Heart right ventricle (tissue), 16 donors: ENCODE results near the gene CUTC. TPM values are rescaled to one million over a fixed set of nuclear protein-coding genes. Genes with fewer than 3 reads are reported as not detected.

Experiments
- ATAC-seq, 8 donors: fragments of 200-7000 bp; cut with Tn5 transposase; one replicate each; pipeline ENCODE4 v1.9.1; 2020; ENCODE audit warnings: mild to moderate bottlenecking in 8 of 8, moderate library complexity in 8 of 8, moderate number of reproducible peaks in 1 of 8
- DNase-seq, 2 donors: peaks; one replicate each; pipeline ENCODE4 v3.0.0-alpha.2; 2020
- H3K27ac ChIP-seq, 10 donors: fragments of 200-600 bp; sonication (generic) in 2 of 10; one replicate each; pipeline versions ENCODE4 v1.5.0 to v1.8.0; 2020 to 2022; ENCODE audit warnings: mild to moderate bottlenecking in 3 of 10
- H3K27me3 ChIP-seq, 7 donors: fragments of 200-600 bp; one replicate each; pipeline ENCODE4 v1.8.0; 2021 to 2022; ENCODE audit warnings: mild to moderate bottlenecking in 2 of 7
- H3K36me3 ChIP-seq, 9 donors: fragments of 200-600 bp; sonication (generic) in 1 of 9; one replicate each; pipeline versions ENCODE4 v1.5.0 to v1.8.0; 2020 to 2022; ENCODE audit warnings: mild to moderate bottlenecking in 2 of 9
- H3K4me1 ChIP-seq, 9 donors: fragments of 200-600 bp; sonication (generic) in 1 of 9; one replicate each; pipeline versions ENCODE4 v1.5.0 to v1.8.0; 2020 to 2022; ENCODE audit warnings: mild to moderate bottlenecking in 4 of 9
- H3K4me3 ChIP-seq, 10 donors: fragments of 200-600 bp; sonication (generic) in 2 of 10; one replicate each; pipeline versions ENCODE4 v1.5.0 to v1.8.0; 2020 to 2022; ENCODE audit warnings: mild to moderate bottlenecking in 7 of 10, moderate library complexity in 2 of 10
- H3K9me3 ChIP-seq, 11 donors: fragments of 200-600 bp in 10 of 11; sonication (generic) in 2 of 11; one replicate each; pipeline versions ENCODE4 v1.5.0 to v1.8.0; 2013 to 2022; ENCODE audit warnings: mild to moderate bottlenecking in 2 of 11, control low read depth in 1 of 11, moderate library complexity in 1 of 11
- CTCF ChIP-seq, 9 donors: fragments of 200-600 bp; sonication (generic) in 2 of 9; IDR thresholded peaks; one replicate each; pipeline versions ENCODE4 v1.5.0 to v1.8.0; 2021 to 2022; ENCODE audit warnings: antibody characterized with exemption in 9 of 9, mild to moderate bottlenecking in 5 of 9, moderate library complexity in 1 of 9
- WGBS, 2 donors: extraction: QIAGEN DNeasy Blood & Tissue Kit; methylation state at CpG; one replicate each; pipeline ENCODE4 v1.1.7; 2013; ENCODE audit warnings: inconsistent platforms in 1 of 2; 5-methylcytosine and 5-hydroxymethylcytosine counted together
- intact Hi-C, 10 donors: fragments of 100-400 bp; cut with DNase I; formaldehyde crosslinking; loops; one replicate each; pipeline versions ENCODE4 v1.11.1 to v1.14.2; 2022
- long read RNA-seq, 3 donors: library from polyadenylated mRNA; unstranded; transcript quantifications; one replicate each; pipeline ENCODE4 v2.0.0, GENCODE V29; 2020 to 2021
- polyA plus RNA-seq, 2 donors: library from polyadenylated mRNA; stranded (reverse); fragments of 200-250 nt; gene quantifications; one replicate each; pipeline ENCODE4 v1.2.3, GENCODE V29; 2013
- total RNA-seq, 10 donors: library from RNA; stranded (reverse); fragmentation: NEBNext Ultra II Directional in 3 of 10; extraction: Animal tissue kit (Norgen Biotek cat#: 25700) in 3 of 10; gene quantifications; one replicate each; pipeline versions ENCODE4 v1.2.1 to v1.2.4, GENCODE V29; 2021 to 2023
- donor health status: Arrhythmogenic right ventricular cardiomyopathy.
- donor health status: ischemic (EF 13 %, LVEDD 7.1; RV severe dilation, severe dysfunction).
- donor health status: healthy with polysubstance abuse.
- donor health status: DM: no; HTN: yes; CAD: no.
- donor health status: DM: no; HTN: no; CAD: no.
- donor health status: ischemic (EF 25% LVEDD 6.9; RV normal size, moderate dysfunction).
- donor health status: ischemic (EF 25% LVEDD 5.7; RV mildly dilated, moderate dysfunction).
- donor health status: healthy.
- donor health status: DM: yes; HTN: yes; CAD: no.
- donor health status: Ischemic cardiomyopathy.
- donor health status: ischemic (EF 35%, LVEDD 5.7; RV mildly dilated, moderate dysfunction).
- donor health status: nonischemic (EF 11% LVEDD 7.7; RV severe dilation, severe dysfunction).
- donor health status: DM: yes; HTN: yes; CAD: no.
- donor health status: PGD.
- donor health status: ischemic (EF 29% LVEDD 5.4; RV normal size, mild dysfunction).
- donor health status: nonischemic (EF 23%, LVEDD 6.1; RV moderate dilation, normal function).

Gene CUTC, protein sequence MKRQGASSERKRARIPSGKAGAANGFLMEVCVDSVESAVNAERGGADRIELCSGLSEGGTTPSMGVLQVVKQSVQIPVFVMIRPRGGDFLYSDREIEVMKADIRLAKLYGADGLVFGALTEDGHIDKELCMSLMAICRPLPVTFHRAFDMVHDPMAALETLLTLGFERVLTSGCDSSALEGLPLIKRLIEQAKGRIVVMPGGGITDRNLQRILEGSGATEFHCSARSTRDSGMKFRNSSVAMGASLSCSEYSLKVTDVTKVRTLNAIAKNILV
- 10 to 100 TPM; 29.7 to 43.7 (median 35.1) TPM for total RNA-seq
- polyA plus RNA-seq, result 10 to 100 TPM; 36.3 to 40.5 TPM
- long read RNA-seq, donor 1, transcript CUTC-202 (9 exons, 1,346 nt), result major isoform, 37 of 44 reads
- long read RNA-seq, donor 1, partial matches to known transcripts, result 0 of 44 reads
- long read RNA-seq, donor 1, other reads (novel, unspliced or antisense), result 3 of 44 reads
- long read RNA-seq, donor 2, transcript CUTC-202 (9 exons, 1,346 nt), result major isoform, 35 of 48 reads
- long read RNA-seq, donor 2, partial matches to known transcripts, result 3 of 48 reads
- long read RNA-seq, donor 2, other reads (novel, unspliced or antisense), result 8 of 48 reads
- long read RNA-seq, donor 3, transcript CUTC-202 (9 exons, 1,346 nt), result major isoform, 63 of 83 reads
- long read RNA-seq, donor 3, partial matches to known transcripts, result 5 of 83 reads
- long read RNA-seq, donor 3, other reads (novel, unspliced or antisense), result 14 of 83 reads

GRCh38 chr10:99732033-99732842 lies at the start of gene CUTC, which contains the start of gene COX15:
TSS of gene CUTC (plus strand) at chr10:99732234. CDS start at chr10:99732349, 115 bp downstream.
TSS of gene COX15 (minus strand) at chr10:99732127. CDS start at chr10:99732049, 78 bp downstream.
- 0% methylated on average over 72 to 73 of the region's 73 CpGs for WGBS, 2 donors
- intact Hi-C loops, result loop anchor here in 3 of 10 donors (2.0 to 10.0 kb wide), 3 partner anchors 110 to 301 kb away; partner anchors contain the start of genes GOT1 (in 2 of the 3) and SLC25A28 (in 1 of the 3)
- peaks cover 0 to 41% (median 24%) of the 10 kb centered on the region in 9 donors for H3K4me1 ChIP-seq
- H3K36me3 ChIP-seq, result peaks cover 0 to 41% (median 6%) of the 10 kb centered on the region in 9 donors
- no peaks in the 10 kb centered on the region for H3K9me3 ChIP-seq
- ATAC-seq (peak; percentile 97 to 99 (median 99)), DNase-seq (peak; percentile 97)
- no peaks in the 10 kb centered on the region for H3K27me3 ChIP-seq
- peak within 1 kb of the TSS; percentile 61 to 94 (median 82) for H3K4me3 ChIP-seq
- peak within 1 kb of the TSS; percentile 57 to 97 (median 94) for H3K27ac ChIP-seq
- peak in 6 of 9 donors; percentile 6 to 31 (median 18) for TF ChIP-seq CTCF (IDR thresholded peaks at IDR 0.05)

DNA sequence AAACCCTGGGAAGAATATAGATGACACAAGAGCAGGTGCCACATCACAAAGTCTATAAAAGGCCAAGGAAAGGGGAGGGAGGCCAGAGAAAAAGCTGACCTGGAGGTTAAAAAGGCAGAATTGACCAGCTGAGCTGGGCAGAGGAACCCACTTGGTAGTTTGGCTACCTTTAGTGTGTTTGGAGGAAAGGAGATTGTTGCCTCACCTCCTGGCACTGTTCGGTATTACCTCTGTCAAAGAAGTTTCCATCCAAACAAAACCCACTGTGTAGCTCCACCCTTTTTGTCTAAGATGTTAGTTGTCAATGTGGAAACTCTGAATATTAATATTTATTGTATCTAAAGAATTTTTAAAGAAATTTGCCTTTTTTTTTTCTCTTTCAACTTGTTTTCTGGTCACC lies 49.3 kb upstream of the CUTC start:
- 79 to 92% methylated on average over 1 of the region's 1 CpG for WGBS, 2 donors
- intact Hi-C loops, result no loop called here
- Histone ChIP-seq H3K27me3 (no peaks in the 10 kb centered on the region), H3K27ac (no peak overlapping the region), H3K36me3 (peaks cover 0 to 66% (median 12%) of the 10 kb centered on the region in 9 donors), H3K4me1 (peaks cover 0 to 10% (median 0%) of the 10 kb centered on the region in 9 donors), H3K9me3 (no peaks in the 10 kb centered on the region), H3K4me3 (no peak overlapping the region)
- DNase-seq (no peak), ATAC-seq (no peak)
- no peak for TF ChIP-seq CTCF (IDR thresholded peaks at IDR 0.05)

DNA sequence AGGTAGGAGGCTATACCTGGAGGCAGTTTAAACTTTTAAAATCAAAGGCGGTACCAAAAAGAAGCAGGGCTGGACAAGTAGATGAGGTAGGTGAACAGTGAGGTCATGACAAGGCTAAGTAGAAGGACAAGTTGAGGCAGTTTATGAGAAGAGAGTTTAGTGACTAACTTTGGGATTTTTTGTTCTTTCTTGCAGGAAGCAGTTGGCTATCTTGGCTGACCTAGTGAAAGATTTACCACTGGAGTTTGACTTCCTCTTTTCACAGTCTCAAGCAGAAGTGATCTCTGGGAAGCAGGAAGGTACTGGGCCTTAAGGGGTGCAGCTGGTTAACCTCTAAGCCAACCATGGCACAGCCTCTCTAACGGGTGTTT lies 46.5 kb upstream of the CUTC start:
- intact Hi-C loops, result no loop called here
- Histone ChIP-seq H3K4me1 (peaks cover 0 to 10% (median 0%) of the 10 kb centered on the region in 9 donors), H3K36me3 (peaks cover 0 to 78% (median 10%) of the 10 kb centered on the region in 9 donors), H3K27me3 (no peaks in the 10 kb centered on the region), H3K4me3 (no peak overlapping the region), H3K9me3 (no peaks in the 10 kb centered on the region), H3K27ac (peak overlapping the region in 1 of 10 donors; percentile 67)
- ATAC-seq (peak in 1 of 8 donors; percentile 65), DNase-seq (no peak)
- no peak for TF ChIP-seq CTCF (IDR thresholded peaks at IDR 0.05)
- WGBS, 2 donors, result 80 to 93% methylated on average over 2 of the region's 2 CpGs
